ENCODE measurements around the gene SPATA19.

Gene SPATA19, protein sequence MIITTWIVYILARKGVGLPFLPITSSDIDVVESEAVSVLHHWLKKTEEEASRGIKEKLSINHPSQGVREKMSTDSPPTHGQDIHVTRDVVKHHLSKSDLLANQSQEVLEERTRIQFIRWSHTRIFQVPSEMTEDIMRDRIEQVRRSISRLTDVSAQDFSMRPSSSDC

DNA sequence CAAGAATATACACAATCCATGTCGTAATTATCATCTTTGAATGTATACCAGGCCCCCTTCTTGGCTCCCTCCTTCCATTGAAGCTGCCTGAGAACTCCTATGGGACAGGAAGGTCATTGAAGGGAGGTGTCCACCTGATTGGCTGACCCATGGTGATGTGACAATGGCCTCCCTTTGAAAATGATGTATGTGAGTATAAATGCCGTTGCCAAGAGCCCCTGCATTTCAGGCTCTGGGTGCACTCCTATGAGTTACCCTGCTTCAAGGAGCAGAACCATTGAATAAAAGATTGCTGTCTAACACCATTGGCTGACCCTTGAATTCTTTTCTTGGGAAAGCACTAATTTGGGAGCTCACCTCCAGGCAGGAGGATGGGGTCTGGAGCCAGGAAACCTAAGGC lies at the start of gene SPATA19:
Gene SPATA19 (minus strand): TSS at position 101 of the 400 bp plus-strand sequence. CDS start 67 bp downstream, at position 34.
- Histone ChIP-seq H3K4me3 (ENCODE audit: low read depth in 1 of 2, low read length in 2 of 2) (no peak within 1 kb of the TSS), H3K36me3 (ENCODE audit: control insufficient read depth in 1 of 2, insufficient read depth in 2 of 2, low read length in 2 of 2) (no peaks in the 10 kb centered on the region), H3K27me3 (ENCODE audit: low read depth, low read length) (no peaks in the 10 kb centered on the region), H3K9me3 (ENCODE audit: control insufficient read depth in 1 of 2, low read length in 2 of 2) (no peaks in the 10 kb centered on the region), H3K4me1 (ENCODE audit: control insufficient read depth in 1 of 2, insufficient read depth in 2 of 2, low read length in 2 of 2) (no peaks in the 10 kb centered on the region), H3K27ac (ENCODE audit: low read length) (no peak within 1 kb of the TSS)

- no peaks in the 10 kb centered on the region for H3K9me3 ChIP-seq (ENCODE audit: control insufficient read depth in 1 of 2, low read length in 2 of 2)
- no peak overlapping the region for H3K4me3 ChIP-seq (ENCODE audit: low read depth in 1 of 2, low read length in 2 of 2)
- H3K36me3 ChIP-seq (ENCODE audit: control insufficient read depth in 1 of 2, insufficient read depth in 2 of 2, low read length in 2 of 2): peaks cover 0 to 24% of the 10 kb centered on the region in 2 donors
- no peaks in the 10 kb centered on the region for H3K27me3 ChIP-seq (ENCODE audit: low read depth, low read length)
- no peaks in the 10 kb centered on the region for H3K4me1 ChIP-seq (ENCODE audit: control insufficient read depth in 1 of 2, insufficient read depth in 2 of 2, low read length in 2 of 2)
- no peak overlapping the region for H3K27ac ChIP-seq (ENCODE audit: low read length)
These were observed 49.8 kb upstream of the SPATA19 start for GRCh38 chr11:133895061-133895479.

DNA sequence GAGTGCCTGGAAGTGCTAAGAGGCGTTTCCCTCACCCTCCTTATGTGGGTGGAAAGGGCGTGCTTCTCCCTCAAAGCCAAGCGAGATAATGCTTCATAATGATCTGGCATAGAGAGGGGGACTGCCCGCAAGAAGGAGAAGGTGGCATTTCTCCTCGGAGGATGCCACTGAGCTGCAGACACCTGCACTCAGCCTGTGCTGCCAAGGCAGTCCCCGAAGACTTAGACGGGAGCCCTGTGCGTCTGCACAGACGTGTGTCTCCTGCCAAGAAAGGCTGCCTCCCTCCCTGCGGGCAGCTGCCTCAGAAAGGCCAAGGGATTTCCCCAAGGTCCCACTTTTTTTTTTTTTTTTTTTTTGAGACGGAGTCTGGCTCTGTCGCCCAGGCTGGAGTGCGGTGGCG lies 48.1 kb upstream of the SPATA19 start:
- H3K36me3 ChIP-seq (ENCODE audit: control insufficient read depth in 1 of 2, insufficient read depth in 2 of 2, low read length in 2 of 2): peaks cover 0 to 12% of the 10 kb centered on the region in 2 donors
- no peaks in the 10 kb centered on the region for H3K4me1 ChIP-seq (ENCODE audit: control insufficient read depth in 1 of 2, insufficient read depth in 2 of 2, low read length in 2 of 2)
- no peaks in the 10 kb centered on the region for H3K27me3 ChIP-seq (ENCODE audit: low read depth, low read length)
- no peaks in the 10 kb centered on the region for H3K9me3 ChIP-seq (ENCODE audit: control insufficient read depth in 1 of 2, low read length in 2 of 2)
- H3K27ac ChIP-seq (ENCODE audit: low read length): no peak overlapping the region
- no peak overlapping the region for H3K4me3 ChIP-seq (ENCODE audit: low read depth in 1 of 2, low read length in 2 of 2)

- Histone ChIP-seq H3K9me3 (ENCODE audit: control insufficient read depth in 1 of 2, low read length in 2 of 2) (no peaks in the 10 kb centered on the region), H3K27ac (ENCODE audit: low read length) (no peak overlapping the region), H3K27me3 (ENCODE audit: low read depth, low read length) (no peaks in the 10 kb centered on the region), H3K4me1 (ENCODE audit: control insufficient read depth in 1 of 2, insufficient read depth in 2 of 2, low read length in 2 of 2) (no peaks in the 10 kb centered on the region), H3K36me3 (ENCODE audit: control insufficient read depth in 1 of 2, insufficient read depth in 2 of 2, low read length in 2 of 2) (peaks cover 0 to 6% of the 10 kb centered on the region in 2 donors), H3K4me3 (ENCODE audit: low read depth in 1 of 2, low read length in 2 of 2) (no peak overlapping the region)
These were observed 47.5 kb upstream of the SPATA19 start for GRCh38 chr11:133892584-133893380.

- Histone ChIP-seq H3K27ac (ENCODE audit: low read length) (no peak overlapping the region), H3K36me3 (ENCODE audit: control insufficient read depth in 1 of 2, insufficient read depth in 2 of 2, low read length in 2 of 2) (peaks cover 0 to 2% of the 10 kb centered on the region in 2 donors), H3K9me3 (ENCODE audit: control insufficient read depth in 1 of 2, low read length in 2 of 2) (no peaks in the 10 kb centered on the region), H3K27me3 (ENCODE audit: low read depth, low read length) (no peaks in the 10 kb centered on the region), H3K4me1 (ENCODE audit: control insufficient read depth in 1 of 2, insufficient read depth in 2 of 2, low read length in 2 of 2) (no peaks in the 10 kb centered on the region), H3K4me3 (ENCODE audit: low read depth in 1 of 2, low read length in 2 of 2) (no peak overlapping the region)
These were observed 46.8 kb upstream of the SPATA19 start for GRCh38 chr11:133892126-133892525.

- no peaks in the 10 kb centered on the region for H3K36me3 ChIP-seq (ENCODE audit: control insufficient read depth in 1 of 2, insufficient read depth in 2 of 2, low read length in 2 of 2)
- H3K27ac ChIP-seq (ENCODE audit: low read length): no peak overlapping the region
- H3K4me3 ChIP-seq (ENCODE audit: low read depth in 1 of 2, low read length in 2 of 2): no peak overlapping the region
- H3K4me1 ChIP-seq (ENCODE audit: control insufficient read depth in 1 of 2, insufficient read depth in 2 of 2, low read length in 2 of 2): no peaks in the 10 kb centered on the region
- no peaks in the 10 kb centered on the region for H3K27me3 ChIP-seq (ENCODE audit: low read depth, low read length)
- H3K9me3 ChIP-seq (ENCODE audit: control insufficient read depth in 1 of 2, low read length in 2 of 2): no peaks in the 10 kb centered on the region
These were observed 44.6 kb upstream of the SPATA19 start for GRCh38 chr11:133889893-133890292.

GRCh38 chr11:133889188-133889587 lies 43.9 kb upstream of the SPATA19 start:
- Histone ChIP-seq H3K4me1 (ENCODE audit: control insufficient read depth in 1 of 2, insufficient read depth in 2 of 2, low read length in 2 of 2) (no peaks in the 10 kb centered on the region), H3K4me3 (ENCODE audit: low read depth in 1 of 2, low read length in 2 of 2) (no peak overlapping the region), H3K27ac (ENCODE audit: low read length) (no peak overlapping the region), H3K36me3 (ENCODE audit: control insufficient read depth in 1 of 2, insufficient read depth in 2 of 2, low read length in 2 of 2) (no peaks in the 10 kb centered on the region), H3K27me3 (ENCODE audit: low read depth, low read length) (no peaks in the 10 kb centered on the region), H3K9me3 (ENCODE audit: control insufficient read depth in 1 of 2, low read length in 2 of 2) (no peaks in the 10 kb centered on the region)

DNA sequence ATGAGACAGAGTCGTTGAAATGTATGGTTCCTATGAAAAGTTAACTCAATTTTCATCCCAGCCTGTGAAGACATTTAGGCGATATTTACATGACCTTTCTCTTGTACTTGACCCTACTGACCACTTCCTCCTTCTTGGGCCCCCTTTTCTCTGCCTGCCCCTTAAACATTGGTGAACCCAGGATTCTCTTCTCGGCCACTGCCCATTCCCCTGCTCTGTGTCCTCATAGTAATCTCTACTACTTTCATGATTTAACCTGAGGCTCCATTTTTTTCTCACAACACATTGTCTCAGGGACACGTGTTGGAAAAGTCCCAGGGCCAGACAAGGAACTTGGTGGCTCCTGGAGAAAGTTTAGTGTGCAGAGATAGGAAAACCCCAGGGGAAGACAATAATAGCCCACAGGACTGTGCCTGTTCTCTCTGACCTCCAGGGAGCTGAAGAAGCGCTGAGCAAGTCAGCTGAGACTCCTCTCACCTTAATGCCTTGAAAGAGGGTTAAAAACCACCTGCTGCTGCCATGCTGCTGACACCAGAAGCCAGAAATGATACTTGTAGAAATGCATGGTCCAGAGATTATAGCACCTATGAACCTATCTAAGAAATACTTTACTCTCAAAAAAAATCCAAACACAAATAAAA lies 42.5 kb upstream of the SPATA19 start:
- no peaks in the 10 kb centered on the region for H3K36me3 ChIP-seq (ENCODE audit: control insufficient read depth in 1 of 2, insufficient read depth in 2 of 2, low read length in 2 of 2)
- no peaks in the 10 kb centered on the region for H3K4me1 ChIP-seq (ENCODE audit: control insufficient read depth in 1 of 2, insufficient read depth in 2 of 2, low read length in 2 of 2)
- no peak overlapping the region for H3K4me3 ChIP-seq (ENCODE audit: low read depth in 1 of 2, low read length in 2 of 2)
- no peak overlapping the region for H3K27ac ChIP-seq (ENCODE audit: low read length)
- H3K27me3 ChIP-seq (ENCODE audit: low read depth, low read length): no peaks in the 10 kb centered on the region
- H3K9me3 ChIP-seq (ENCODE audit: control insufficient read depth in 1 of 2, low read length in 2 of 2): no peaks in the 10 kb centered on the region

DNA sequence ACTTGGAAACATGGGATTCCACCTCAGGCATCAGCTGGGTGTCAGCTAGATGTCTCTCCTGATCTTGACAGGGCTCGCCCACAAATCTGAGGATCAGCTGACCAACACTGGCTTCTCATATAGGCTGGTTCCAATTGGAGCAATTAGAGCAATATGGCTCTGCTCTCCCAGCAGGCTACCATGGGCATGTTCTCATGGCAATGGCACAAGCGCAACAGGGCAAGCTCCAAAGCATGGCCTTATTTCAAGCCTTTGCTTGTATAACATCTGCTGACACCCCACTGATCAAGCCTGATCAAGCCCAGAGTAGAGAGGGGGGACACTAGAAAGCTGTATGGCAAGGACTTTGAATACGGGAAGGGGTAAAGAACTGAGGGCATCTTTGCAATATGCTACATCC lies 40.7 kb upstream of the SPATA19 start:
- H3K4me1 ChIP-seq (ENCODE audit: control insufficient read depth in 1 of 2, insufficient read depth in 2 of 2, low read length in 2 of 2): no peaks in the 10 kb centered on the region
- H3K27me3 ChIP-seq (ENCODE audit: low read depth, low read length): no peaks in the 10 kb centered on the region
- no peaks in the 10 kb centered on the region for H3K9me3 ChIP-seq (ENCODE audit: control insufficient read depth in 1 of 2, low read length in 2 of 2)
- H3K4me3 ChIP-seq (ENCODE audit: low read depth in 1 of 2, low read length in 2 of 2): no peak overlapping the region
- no peaks in the 10 kb centered on the region for H3K36me3 ChIP-seq (ENCODE audit: control insufficient read depth in 1 of 2, insufficient read depth in 2 of 2, low read length in 2 of 2)
- H3K27ac ChIP-seq (ENCODE audit: low read length): no peak overlapping the region

- no peak overlapping the region for H3K27ac ChIP-seq (ENCODE audit: low read length)
- no peak overlapping the region for H3K4me3 ChIP-seq (ENCODE audit: low read depth in 1 of 2, low read length in 2 of 2)
- no peaks in the 10 kb centered on the region for H3K36me3 ChIP-seq (ENCODE audit: control insufficient read depth in 1 of 2, insufficient read depth in 2 of 2, low read length in 2 of 2)
- no peaks in the 10 kb centered on the region for H3K4me1 ChIP-seq (ENCODE audit: control insufficient read depth in 1 of 2, insufficient read depth in 2 of 2, low read length in 2 of 2)
- H3K9me3 ChIP-seq (ENCODE audit: control insufficient read depth in 1 of 2, low read length in 2 of 2): peaks cover 0 to 7% of the 10 kb centered on the region in 2 donors
- no peaks in the 10 kb centered on the region for H3K27me3 ChIP-seq (ENCODE audit: low read depth, low read length)
These were observed 26.8 kb upstream of the SPATA19 start for GRCh38 chr11:133872160-133872559.

- no peak overlapping the region for H3K4me3 ChIP-seq (ENCODE audit: low read depth in 1 of 2, low read length in 2 of 2)
- no peaks in the 10 kb centered on the region for H3K9me3 ChIP-seq (ENCODE audit: control insufficient read depth in 1 of 2, low read length in 2 of 2)
- H3K4me1 ChIP-seq (ENCODE audit: control insufficient read depth in 1 of 2, insufficient read depth in 2 of 2, low read length in 2 of 2): no peaks in the 10 kb centered on the region
- no peaks in the 10 kb centered on the region for H3K36me3 ChIP-seq (ENCODE audit: control insufficient read depth in 1 of 2, insufficient read depth in 2 of 2, low read length in 2 of 2)
- no peak overlapping the region for H3K27ac ChIP-seq (ENCODE audit: low read length)
- no peaks in the 10 kb centered on the region for H3K27me3 ChIP-seq (ENCODE audit: low read depth, low read length)
These were observed 22.1 kb upstream of the SPATA19 start for GRCh38 chr11:133867456-133867855.

Data from muscle layer of duodenum (tissue), 2 donors.